Measurements from ENCODE around the gene SMPD1. TPM values are rescaled to one million over a fixed set of nuclear protein-coding genes. Genes with fewer than 3 reads are reported as not detected.

SMPD1 gene
- total and polyA plus RNA-seq, 9 donors, result 16.7 to 28.4 (median 25.6) TPM

Other genes with a start within 250 kb of the SMPD1 start
- gene OR52B2, start 220.1 kb upstream of the SMPD1 start, total RNA-seq, result 0.09 TPM
- gene OR52B2, start 220.1 kb upstream of the SMPD1 start, polyA plus RNA-seq (ENCODE audit: insufficient read depth in 1 of 8, insufficient read length in 8 of 8, low replicate concordance in 1 of 8), result not detected
- not detected for gene OR52W1, start 191.2 kb upstream of the SMPD1 start, total RNA-seq
- gene OR52W1, start 191.2 kb upstream of the SMPD1 start, polyA plus RNA-seq (ENCODE audit: insufficient read depth in 1 of 8, insufficient read length in 8 of 8, low replicate concordance in 1 of 8), result under 1 TPM in 1 of 8 donors, not detected in 7; 0.19 TPM
- not detected for gene C11orf42, start 184.9 kb upstream of the SMPD1 start, total RNA-seq
- under 1 TPM; 0.14 to 0.68 (median 0.24) TPM for gene C11orf42, start 184.9 kb upstream of the SMPD1 start, polyA plus RNA-seq (ENCODE audit: insufficient read depth in 1 of 8, insufficient read length in 8 of 8, low replicate concordance in 1 of 8)
- gene FHIP1B, start 155.8 kb upstream of the SMPD1 start, total RNA-seq, result 14.0 TPM
- gene FHIP1B, start 155.8 kb upstream of the SMPD1 start, polyA plus RNA-seq (ENCODE audit: insufficient read depth in 1 of 8, insufficient read length in 8 of 8, low replicate concordance in 1 of 8), result 10 to 100 TPM; 19.0 to 32.1 (median 24.9) TPM
- not detected for gene CNGA4, start 151.4 kb upstream of the SMPD1 start, total RNA-seq
- gene CNGA4, start 151.4 kb upstream of the SMPD1 start, polyA plus RNA-seq (ENCODE audit: insufficient read depth in 1 of 8, insufficient read length in 8 of 8, low replicate concordance in 1 of 8), result under 1 TPM in 7 of 8 donors, not detected in 1; 0.07 to 0.43 (median 0.21) TPM
- not detected for gene CCKBR, start 130.6 kb upstream of the SMPD1 start, total RNA-seq
- under 1 TPM in 2 of 8 donors, not detected in 6; 0.09 to 0.21 TPM for gene CCKBR, start 130.6 kb upstream of the SMPD1 start, polyA plus RNA-seq (ENCODE audit: insufficient read depth in 1 of 8, insufficient read length in 8 of 8, low replicate concordance in 1 of 8)
- 43.5 TPM for gene CAVIN3, start 70.0 kb upstream of the SMPD1 start, total RNA-seq
- gene CAVIN3, start 70.0 kb upstream of the SMPD1 start, polyA plus RNA-seq (ENCODE audit: insufficient read depth in 1 of 8, insufficient read length in 8 of 8, low replicate concordance in 1 of 8), result 10 to 100 TPM; 28.3 to 42.7 (median 35.8) TPM
- gene APBB1, start 28.6 kb downstream of the SMPD1 start, total RNA-seq, result 26.4 TPM
- 10 to 100 TPM; 26.0 to 33.2 (median 30.5) TPM for gene APBB1, start 28.6 kb downstream of the SMPD1 start, polyA plus RNA-seq (ENCODE audit: insufficient read depth in 1 of 8, insufficient read length in 8 of 8, low replicate concordance in 1 of 8)
- 1.3 TPM for gene HPX, start 50.5 kb downstream of the SMPD1 start, total RNA-seq
- gene HPX, start 50.5 kb downstream of the SMPD1 start, polyA plus RNA-seq (ENCODE audit: insufficient read depth in 1 of 8, insufficient read length in 8 of 8, low replicate concordance in 1 of 8), result 1 to 10 TPM in 7 of 8 donors, under 1 TPM in 1; 0.88 to 3.9 (median 2.8) TPM
- gene TRIM3, start 83.5 kb downstream of the SMPD1 start, total RNA-seq, result 15.3 TPM
- 10 to 100 TPM; 11.4 to 20.0 (median 15.8) TPM for gene TRIM3, start 83.5 kb downstream of the SMPD1 start, polyA plus RNA-seq (ENCODE audit: insufficient read depth in 1 of 8, insufficient read length in 8 of 8, low replicate concordance in 1 of 8)
- 29.7 TPM for gene ARFIP2, start 90.9 kb downstream of the SMPD1 start, total RNA-seq
- 10 to 100 TPM; 32.0 to 41.4 (median 35.9) TPM for gene ARFIP2, start 90.9 kb downstream of the SMPD1 start, polyA plus RNA-seq (ENCODE audit: insufficient read depth in 1 of 8, insufficient read length in 8 of 8, low replicate concordance in 1 of 8)
- 19.8 TPM for gene TIMM10B, start 91.0 kb downstream of the SMPD1 start, total RNA-seq
- 10 to 100 TPM; 16.1 to 23.9 (median 17.6) TPM for gene TIMM10B, start 91.0 kb downstream of the SMPD1 start, polyA plus RNA-seq (ENCODE audit: insufficient read depth in 1 of 8, insufficient read length in 8 of 8, low replicate concordance in 1 of 8)
- gene DNHD1, start 106.8 kb downstream of the SMPD1 start, total RNA-seq, result 4.1 TPM
- gene DNHD1, start 106.8 kb downstream of the SMPD1 start, polyA plus RNA-seq (ENCODE audit: insufficient read depth in 1 of 8, insufficient read length in 8 of 8, low replicate concordance in 1 of 8), result 10 to 100 TPM in 1 of 8 donors, 1 to 10 TPM in 7; 3.3 to 10.7 (median 6.7) TPM
- gene RRP8, start 213.1 kb downstream of the SMPD1 start, total RNA-seq, result 24.3 TPM
- 10 to 100 TPM; 16.7 to 20.6 (median 18.8) TPM for gene RRP8, start 213.1 kb downstream of the SMPD1 start, polyA plus RNA-seq (ENCODE audit: insufficient read depth in 1 of 8, insufficient read length in 8 of 8, low replicate concordance in 1 of 8)
- 144 TPM for gene ILK, start 213.3 kb downstream of the SMPD1 start, total RNA-seq
- 100 to 1,000 TPM; 139 to 165 (median 149) TPM for gene ILK, start 213.3 kb downstream of the SMPD1 start, polyA plus RNA-seq (ENCODE audit: insufficient read depth in 1 of 8, insufficient read length in 8 of 8, low replicate concordance in 1 of 8)
- gene TAF10, start 221.7 kb downstream of the SMPD1 start, total RNA-seq, result 76.3 TPM
- gene TAF10, start 221.7 kb downstream of the SMPD1 start, polyA plus RNA-seq (ENCODE audit: insufficient read depth in 1 of 8, insufficient read length in 8 of 8, low replicate concordance in 1 of 8), result 100 to 1,000 TPM in 6 of 8 donors, 10 to 100 TPM in 2; 95.7 to 128 (median 110) TPM
- 17.1 TPM for gene TPP1, start 228.9 kb downstream of the SMPD1 start, total RNA-seq
- 10 to 100 TPM; 30.9 to 52.0 (median 37.8) TPM for gene TPP1, start 228.9 kb downstream of the SMPD1 start, polyA plus RNA-seq (ENCODE audit: insufficient read depth in 1 of 8, insufficient read length in 8 of 8, low replicate concordance in 1 of 8)